ENCODE measurements around the gene NAPSA.
A peak's percentile ranks its signal among the peaks of the same experiment; 100 is the strongest.
"Not testable (repeated sequence)": the region's sequence is repeated elsewhere in the genome, so short reads cannot be mapped to it uniquely, and the experiment has no call there.

The NAPSA gene

DNA sequence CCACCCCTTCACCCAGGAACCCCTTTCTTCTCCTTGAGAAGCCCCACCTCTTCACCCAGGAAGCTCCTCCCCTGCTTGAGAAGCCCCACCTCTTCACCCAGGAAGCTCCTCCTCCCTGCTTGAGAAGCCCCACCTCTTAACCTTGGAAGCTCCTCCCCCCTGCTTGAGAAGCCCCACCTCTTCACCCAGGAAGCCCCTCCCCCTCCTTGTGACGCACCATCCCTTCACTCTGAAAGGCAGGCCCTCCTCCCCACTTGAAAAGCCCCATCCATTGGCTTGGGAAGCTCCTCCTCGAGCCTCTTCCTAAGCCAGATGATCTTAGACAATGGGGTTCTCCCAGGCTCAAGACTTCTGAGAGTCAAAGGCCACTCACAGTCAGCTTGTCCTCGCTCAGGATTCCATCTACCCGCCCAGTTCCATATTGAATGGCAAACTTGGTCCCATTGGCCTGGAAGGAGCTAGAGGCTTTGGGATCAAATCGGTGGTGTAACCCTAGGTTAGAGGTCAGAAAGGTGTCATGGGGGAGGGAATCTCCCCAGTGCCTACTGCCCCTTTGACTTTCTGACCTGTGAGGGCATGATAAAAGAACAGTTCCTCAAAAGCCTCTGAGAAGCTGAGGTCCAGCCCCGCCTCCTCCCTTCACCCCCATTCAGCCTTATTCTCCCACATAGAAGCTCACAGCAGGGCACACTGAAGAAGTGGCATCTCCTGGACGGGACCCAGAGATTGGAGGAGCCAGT lies 4.0 kb downstream of the NAPSA start:
- DNase-seq (ENCODE audit: low read depth in 2 of 2) = peak in 1 of 2 donors; percentile 46

DNA sequence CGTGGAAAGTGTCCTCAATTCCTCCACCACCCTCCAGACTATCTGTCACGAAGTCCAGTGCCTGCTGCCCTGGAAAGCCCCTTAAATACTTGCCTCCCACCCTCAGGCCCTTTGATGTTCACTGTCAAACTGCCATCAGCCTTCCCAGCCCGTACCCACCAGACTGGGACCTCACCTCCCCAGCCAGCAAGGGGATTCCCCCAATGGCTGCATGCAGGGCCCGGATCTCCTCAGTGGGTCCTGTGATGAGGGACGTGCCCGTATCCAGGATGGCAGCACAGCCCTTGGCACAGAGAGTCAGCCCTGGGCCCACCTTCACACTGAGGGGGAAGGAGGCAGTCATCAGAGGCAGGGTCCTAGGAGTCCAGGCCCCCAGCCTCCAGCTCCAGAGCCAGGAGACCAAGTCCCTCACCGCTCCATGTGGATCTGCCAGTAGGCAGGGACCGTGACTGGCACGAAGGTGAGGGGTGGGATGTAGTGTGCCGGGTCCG lies 6.1 kb downstream of the NAPSA start:
- no peak for DNase-seq (ENCODE audit: low read depth in 2 of 2)

- peak; percentile 66 to 67 for DNase-seq (ENCODE audit: low read depth in 2 of 2)
These were observed 6.7 kb downstream of the NAPSA start for GRCh38 chr19:50358483-50359327.

- peak; percentile 77 to 86 for DNase-seq (ENCODE audit: low read depth in 2 of 2)
These were observed 8.0 kb downstream of the NAPSA start for GRCh38 chr19:50357178-50358100.

GRCh38 chr19:50356691-50357177 lies 8.7 kb downstream of the NAPSA start:
- DNase-seq (ENCODE audit: low read depth in 2 of 2) = no peak

GRCh38 chr19:50353487-50353880 lies 12.0 kb downstream of the NAPSA start:
- DNase-seq (ENCODE audit: low read depth in 2 of 2) = not testable (repeated sequence)

- no peak for DNase-seq (ENCODE audit: low read depth in 2 of 2)
These were observed 13.2 kb downstream of the NAPSA start for GRCh38 chr19:50352242-50352641.

DNA sequence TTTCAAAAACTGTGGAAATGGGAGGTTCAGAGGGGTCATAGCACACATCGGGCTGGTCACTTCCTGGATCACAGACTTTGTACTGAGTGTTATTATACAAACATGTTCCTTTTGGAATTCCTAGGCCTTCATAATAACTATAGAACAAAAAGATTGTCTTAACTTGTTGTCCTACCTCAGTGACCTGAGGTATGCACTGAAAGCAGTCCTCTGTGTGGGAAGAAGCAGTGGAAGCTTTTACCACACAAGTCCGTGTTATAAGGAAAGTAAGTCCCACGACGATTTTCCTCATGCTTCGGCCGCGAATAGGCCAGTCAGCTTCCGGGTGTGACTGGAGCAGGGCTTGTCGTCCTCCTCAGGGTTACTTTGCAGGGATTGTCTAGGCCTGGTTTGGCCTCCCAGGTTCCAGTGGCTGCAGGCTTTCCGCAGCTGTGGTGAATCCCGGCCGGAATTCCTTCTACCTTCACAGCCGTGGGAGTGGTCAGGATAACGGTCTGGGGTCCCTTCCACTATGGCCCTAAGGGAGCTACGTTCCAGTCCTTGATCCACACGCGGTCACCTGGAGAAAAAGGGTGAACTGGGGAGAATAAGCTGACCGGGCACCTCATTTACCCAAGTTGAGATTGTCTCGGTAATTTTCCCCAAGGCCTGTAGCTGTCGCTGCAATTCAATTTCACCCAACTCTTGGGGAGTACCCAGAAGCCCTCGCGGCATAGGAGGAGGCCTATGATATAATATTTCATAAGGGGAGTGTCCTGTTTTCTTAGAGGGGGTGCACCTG lies 16.0 kb downstream of the NAPSA start:
- no peak for DNase-seq (ENCODE audit: low read depth in 2 of 2)

DNA sequence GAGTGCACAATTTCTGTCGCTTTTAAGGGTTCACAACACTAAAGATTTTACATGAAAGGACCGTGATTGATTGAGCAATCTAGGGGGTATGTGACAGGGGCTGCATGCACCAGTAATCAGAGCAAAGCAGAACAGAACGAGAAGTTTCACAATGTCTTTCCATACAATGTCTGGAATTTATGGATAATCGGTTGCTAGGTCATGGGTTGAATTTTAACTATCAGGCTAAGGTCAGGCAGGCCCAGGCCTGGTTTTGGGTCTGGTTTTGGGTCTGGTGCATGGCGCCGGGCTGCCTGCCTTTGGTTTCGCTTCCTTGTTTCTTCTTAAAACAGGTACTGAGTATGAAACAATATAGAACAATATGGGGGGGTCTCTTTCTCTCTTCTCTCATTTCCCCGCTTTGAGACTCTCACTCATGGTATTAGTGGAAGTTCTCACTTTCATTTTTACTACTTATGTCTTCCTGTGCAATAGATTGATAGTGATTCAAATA lies 18.3 kb downstream of the NAPSA start:
- peak in 1 of 2 donors; percentile 39 for DNase-seq (ENCODE audit: low read depth in 2 of 2)

- DNase-seq (ENCODE audit: low read depth in 2 of 2) = no peak
These were observed 20.6 kb downstream of the NAPSA start for GRCh38 chr19:50344661-50345318.

- no peak for DNase-seq (ENCODE audit: low read depth in 2 of 2)
These were observed 24.3 kb downstream of the NAPSA start for GRCh38 chr19:50341091-50341564.

GRCh38 chr19:50340331-50340730 lies 25.1 kb downstream of the NAPSA start:
- DNase-seq (ENCODE audit: low read depth in 2 of 2) = no peak

DNA sequence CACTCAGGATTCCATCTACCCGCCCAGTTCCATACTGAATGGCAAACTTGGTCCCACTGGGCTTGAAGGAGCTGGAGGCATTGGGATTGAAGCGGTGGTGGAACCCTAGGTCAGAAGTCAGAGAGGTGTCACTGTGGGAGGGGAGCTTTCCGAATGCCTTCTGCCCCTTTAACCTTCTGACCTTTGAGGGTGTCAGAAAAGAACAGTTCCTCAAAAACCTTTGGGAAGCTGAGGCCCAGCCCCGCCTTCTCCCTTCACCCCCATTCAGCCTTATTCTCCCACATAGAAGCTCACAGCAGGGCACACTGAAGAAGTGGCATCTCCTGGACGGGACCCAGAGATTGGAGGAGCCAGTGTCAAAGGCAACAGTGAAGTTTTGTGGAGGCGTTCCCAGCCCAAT lies 28.4 kb downstream of the NAPSA start:
- DNase-seq (ENCODE audit: low read depth in 2 of 2) = not testable (repeated sequence)

- DNase-seq (ENCODE audit: low read depth in 2 of 2) = no peak
These were observed 30.6 kb downstream of the NAPSA start for GRCh38 chr19:50334741-50335421.

GRCh38 chr19:50333737-50334617 lies 31.5 kb downstream of the NAPSA start:
- DNase-seq (ENCODE audit: low read depth in 2 of 2) = peak; percentile 80 to 81

DNA sequence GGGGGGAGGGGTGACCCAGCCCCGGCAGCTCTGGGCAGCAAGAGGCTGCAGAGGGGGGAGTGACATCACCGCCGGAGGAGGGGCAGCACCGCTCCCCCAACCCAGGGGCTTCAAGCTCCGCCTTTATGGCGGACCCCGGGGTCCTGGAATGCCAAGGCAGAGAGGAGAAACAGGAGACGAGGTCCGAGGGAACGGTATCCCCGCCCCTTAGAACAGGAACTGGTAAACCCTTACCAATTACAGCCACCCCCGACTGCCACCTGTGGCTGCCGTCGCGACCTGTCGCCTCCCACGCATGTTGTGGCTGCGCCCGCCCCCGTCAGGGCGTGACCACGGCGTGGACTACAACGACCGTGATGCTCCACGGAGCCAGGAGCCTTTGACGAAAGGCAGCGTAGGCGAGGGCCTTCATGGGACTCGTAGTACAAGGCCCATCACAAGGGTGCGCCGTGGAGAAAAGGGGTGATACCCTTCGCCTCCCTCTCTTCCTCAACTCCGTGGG lies 32.2 kb downstream of the NAPSA start:
- peak; percentile 82 to 97 for DNase-seq (ENCODE audit: low read depth in 2 of 2)

DNA sequence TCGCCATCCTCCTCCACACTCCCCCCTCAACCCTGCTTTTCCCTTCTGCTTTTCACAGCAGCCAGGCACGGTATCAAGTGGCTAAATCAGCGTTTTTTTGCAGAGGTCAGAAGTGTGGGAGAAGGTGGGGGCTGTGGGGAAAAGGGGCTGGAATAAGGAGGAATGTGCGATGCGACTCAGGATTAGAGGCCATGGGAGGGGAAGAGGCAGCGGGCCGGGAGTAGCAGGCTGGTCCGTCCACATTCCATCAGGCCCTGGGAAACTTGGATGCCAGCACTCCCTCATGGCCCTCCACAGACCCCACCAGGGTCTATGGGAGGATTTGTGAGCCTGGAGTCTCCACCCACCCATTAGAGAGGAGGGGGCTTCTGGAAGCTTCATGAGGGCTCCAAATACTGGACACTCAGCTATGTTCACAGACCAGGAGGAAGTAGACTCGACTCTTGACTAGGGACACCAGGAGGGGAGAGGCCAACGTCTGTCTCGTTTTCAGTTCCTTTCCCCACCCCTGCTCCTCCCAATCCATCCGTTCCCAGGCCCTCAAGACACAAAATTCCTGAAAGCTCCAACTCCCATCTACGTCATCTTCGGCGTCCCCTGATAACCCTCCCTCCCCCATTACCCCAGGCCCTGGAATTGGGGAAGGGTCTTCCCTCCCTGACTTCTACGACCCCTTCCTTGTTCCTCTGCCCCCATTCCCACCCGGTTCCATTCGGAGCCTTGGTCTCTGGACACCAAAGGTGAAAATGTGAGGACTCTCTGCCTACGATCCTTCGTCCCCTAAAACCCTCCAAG lies 33.0 kb downstream of the NAPSA start:
- DNase-seq (ENCODE audit: low read depth in 2 of 2) = no peak

- no peak for DNase-seq (ENCODE audit: low read depth in 2 of 2)
These were observed 33.5 kb downstream of the NAPSA start for GRCh38 chr19:50331994-50332243.

Measured in stimulated activated CD8-positive, alpha-beta memory T cell treated with anti-CD3 and anti-CD28 coated beads, Interleukin-2, amount 100 ng/mL, for 48 hours (primary cell).